ENCODE measurements around the gene SH3YL1.

SH3YL1 gene

GRCh38 chr2:211486-212184 lies 52.2 kb downstream of the SH3YL1 start:
- no peak for DNase-seq

DNA sequence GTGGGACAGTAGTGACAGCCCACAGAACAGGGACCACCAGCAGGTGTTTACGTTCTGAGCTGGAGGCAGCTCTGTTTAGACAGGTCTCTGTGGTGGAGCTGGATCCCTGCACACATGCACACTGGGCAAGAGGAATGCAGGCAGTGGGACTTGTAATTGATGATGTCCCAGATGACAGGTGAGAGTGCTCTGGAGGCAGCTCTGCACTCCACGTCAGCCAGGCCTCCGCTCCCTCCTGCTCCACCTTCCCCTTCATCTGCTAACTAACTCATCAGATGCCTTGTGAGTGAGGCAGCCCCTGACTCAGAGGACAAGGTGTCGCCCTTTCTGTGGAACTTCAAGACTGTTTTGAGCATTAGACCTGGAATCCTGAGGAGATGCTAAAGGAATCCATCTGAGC lies 53.2 kb downstream of the SH3YL1 start:
- no peak for DNase-seq

GRCh38 chr2:209470-209869 lies 54.4 kb downstream of the SH3YL1 start:
- no peak for DNase-seq

DNA sequence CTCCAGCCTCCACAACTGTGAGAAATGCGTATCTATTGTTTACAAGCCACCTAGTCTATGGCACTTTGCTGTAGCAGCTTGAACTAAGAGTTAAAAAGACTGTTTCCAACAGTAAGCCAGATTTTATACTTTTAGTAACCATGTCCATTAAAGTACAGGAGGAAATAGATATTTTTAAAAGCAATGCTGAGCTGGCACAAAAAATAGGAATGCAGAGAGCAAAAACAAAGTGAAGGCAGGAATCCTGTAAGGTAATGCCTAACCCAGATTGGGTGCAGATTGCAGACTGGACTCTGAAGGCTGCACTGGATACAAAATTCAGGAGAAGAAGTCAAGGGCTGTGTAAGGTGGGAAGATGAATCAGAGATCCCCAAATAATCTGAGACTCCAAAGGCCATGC lies 55.5 kb downstream of the SH3YL1 start:
- DNase-seq, result no peak

DNA sequence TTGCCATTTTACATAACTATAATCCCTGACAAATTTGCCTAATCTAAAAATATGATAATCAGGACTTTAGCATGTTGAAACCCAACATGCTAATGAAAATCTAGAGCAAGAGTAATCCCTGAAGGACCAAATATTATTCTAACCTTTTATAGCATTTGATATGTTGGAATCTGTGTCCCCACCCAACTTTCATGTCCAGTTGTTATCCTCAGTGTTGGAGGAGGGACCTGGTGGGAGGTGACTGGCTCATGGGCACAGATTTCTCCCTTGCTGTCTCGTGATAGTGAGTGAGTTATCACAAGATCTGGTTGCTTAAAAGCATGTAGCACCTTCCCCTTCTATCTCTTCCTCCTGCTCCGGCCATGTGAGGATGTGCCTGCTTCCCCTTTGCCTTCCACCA lies 59.8 kb downstream of the SH3YL1 start:
- no peak for DNase-seq

DNA sequence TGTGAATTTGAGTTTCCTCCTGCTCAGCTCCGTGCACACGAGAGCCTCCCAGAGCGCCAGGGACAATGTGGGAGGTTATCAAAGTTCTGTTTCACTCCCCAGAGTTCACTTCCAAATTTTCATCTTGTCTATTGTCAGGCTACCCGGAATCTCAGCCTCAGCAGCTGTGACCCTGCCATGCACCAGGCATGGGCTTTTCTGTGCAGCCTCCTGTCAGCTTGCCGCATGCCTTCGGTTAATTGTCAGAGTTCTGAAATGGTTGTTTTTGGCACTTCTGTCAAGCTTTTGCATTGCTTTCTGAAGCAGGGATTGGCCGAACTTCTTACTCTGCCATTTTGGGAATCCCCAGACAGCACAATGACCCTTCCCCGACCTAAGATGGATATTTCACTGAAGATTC lies 60.4 kb downstream of the SH3YL1 start:
- DNase-seq, result no peak

- DNase-seq, result no peak
Measured at GRCh38 chr2:202945-203344, 60.9 kb downstream of the SH3YL1 start.

- no peak for DNase-seq
Measured at GRCh38 chr2:201648-202433, 62.0 kb downstream of the SH3YL1 start.

GRCh38 chr2:199041-199966 lies 64.5 kb downstream of the SH3YL1 start:
- no peak for DNase-seq

DNA sequence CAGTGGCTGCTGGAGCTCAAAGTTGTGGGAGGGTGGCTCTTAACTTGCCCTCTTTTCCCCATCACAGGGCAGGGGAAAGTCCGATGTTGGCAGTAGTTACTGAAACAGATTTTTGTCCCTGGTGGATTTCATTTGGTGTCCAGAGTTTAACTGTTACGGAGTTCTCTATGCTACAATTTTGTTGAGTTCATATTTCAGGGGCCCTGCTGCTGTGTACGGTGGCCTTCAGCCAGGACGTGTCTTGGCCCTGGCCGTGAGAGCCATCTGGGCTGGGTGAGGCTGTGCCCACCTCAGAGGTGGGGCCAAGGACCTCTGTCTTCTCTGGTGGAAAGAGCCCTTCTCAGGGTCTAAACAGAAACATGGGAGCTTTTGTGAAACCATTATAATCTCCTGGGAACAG lies 67.4 kb downstream of the SH3YL1 start:
- DNase-seq, result no peak

DNA sequence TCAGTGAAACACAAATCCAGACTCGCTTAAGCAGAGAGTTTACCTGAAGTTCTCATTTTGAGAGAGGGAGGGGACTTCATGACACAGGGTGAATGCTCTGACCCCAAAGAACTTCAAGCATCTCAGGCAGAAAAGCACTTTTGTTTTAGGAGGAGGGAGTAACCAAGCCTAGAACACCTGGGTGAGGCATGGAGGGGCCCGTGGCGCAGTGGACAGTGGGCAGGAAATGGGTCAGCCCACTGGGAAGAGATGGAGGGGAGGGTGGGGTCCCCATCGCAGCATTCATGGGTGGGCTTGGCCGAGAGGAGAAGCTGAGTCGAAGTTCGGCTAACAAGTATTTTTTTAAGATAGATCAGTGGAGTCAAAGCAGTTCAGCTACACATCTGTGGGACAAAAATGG lies 67.9 kb downstream of the SH3YL1 start:
- DNase-seq, result no peak

DNA sequence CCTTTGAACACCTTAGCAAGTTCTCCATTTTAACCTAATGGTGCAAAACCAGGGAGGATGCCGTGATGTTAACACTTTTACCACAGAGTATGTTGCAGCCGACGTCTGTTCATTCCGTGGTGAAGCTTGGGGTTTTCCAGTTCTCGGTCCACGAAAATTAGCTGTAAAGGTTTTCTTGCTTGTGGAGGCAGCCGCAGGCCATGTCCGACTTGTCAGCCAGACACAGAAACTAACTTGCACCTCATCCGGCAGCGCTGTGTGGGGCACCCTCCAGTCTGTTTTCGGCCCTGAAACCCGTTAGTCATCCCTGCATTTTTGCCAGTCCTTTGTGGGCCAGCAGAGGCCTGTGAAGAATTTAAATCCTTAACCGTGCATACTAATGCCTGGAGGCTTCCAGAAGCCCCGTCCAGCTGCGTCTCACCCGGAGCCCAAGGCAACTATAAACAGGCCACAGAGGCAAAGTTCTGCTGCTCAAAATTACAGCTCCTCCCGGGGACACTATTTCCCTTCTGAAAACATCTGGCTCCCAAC lies 70.6 kb downstream of the SH3YL1 start:
- DNase-seq, result peak; percentile 60

DNA sequence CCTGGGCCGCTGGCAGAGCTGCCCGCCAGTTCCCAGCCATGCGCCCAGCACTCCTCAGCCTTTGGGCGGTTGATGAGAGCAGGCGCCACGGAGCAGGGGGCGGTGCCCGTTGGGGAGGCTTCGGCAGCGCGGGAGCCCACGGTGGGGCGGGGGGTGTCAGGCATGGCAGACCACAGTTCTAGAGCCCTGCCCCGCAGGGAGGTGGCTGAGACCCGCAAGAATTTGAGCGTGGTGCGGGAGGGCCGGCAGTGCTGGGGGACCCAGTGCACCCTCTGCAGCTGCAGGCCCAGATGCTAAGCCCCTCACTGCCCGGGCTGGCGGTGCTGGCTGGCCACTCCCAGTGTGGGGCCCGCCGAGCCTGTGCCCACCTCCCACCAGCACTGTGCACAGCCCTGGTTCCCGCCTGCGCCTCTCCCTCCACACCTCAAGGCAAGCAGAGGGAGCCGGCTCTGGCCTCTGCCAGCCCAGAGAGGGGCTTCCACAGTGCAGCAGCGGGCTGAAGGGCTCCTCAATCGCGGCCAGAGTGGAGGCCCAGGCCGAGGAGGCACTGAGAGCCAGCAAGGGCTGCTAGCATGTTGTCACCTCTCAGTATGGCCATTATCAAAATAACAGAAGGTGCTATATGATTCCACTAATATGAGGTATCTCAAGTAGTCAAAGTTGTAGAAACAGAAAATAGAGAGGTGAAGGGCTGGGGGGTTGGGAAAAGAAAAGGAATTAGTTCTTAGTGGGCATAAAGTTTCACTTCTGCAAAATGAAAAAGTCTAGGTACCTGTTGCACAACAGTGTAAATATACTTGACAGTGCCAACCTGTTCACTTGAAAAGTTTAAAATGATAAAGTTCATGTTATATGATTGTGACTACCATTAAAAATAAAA lies 72.3 kb downstream of the SH3YL1 start:
- no peak for DNase-seq

GRCh38 chr2:187825-188224 lies 76.0 kb downstream of the SH3YL1 start:
- DNase-seq, result no peak

- no peak for DNase-seq
Measured at GRCh38 chr2:185221-185620, 78.6 kb downstream of the SH3YL1 start.

DNA sequence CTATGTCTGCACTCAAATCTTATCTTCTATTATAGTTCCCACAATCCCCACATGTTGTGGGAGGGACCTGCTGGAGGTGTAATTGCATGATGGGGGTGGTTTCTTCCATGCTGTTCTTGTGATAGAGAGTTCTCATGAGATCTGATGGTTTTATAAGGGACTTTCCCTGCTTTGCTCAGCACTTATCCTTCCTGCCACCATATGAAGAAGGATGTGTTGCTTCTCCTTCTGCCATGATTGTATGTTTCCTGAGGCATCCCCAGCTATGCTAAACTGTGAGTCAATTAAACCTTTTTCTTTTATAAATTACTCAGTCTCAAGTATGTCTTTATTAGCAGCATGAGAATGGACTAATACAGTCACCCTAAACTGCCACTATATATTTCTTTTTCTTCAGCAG lies 79.1 kb downstream of the SH3YL1 start:
- no peak for DNase-seq

GRCh38 chr2:182509-183122 lies 81.2 kb downstream of the SH3YL1 start:
- DNase-seq, result no peak

DNA sequence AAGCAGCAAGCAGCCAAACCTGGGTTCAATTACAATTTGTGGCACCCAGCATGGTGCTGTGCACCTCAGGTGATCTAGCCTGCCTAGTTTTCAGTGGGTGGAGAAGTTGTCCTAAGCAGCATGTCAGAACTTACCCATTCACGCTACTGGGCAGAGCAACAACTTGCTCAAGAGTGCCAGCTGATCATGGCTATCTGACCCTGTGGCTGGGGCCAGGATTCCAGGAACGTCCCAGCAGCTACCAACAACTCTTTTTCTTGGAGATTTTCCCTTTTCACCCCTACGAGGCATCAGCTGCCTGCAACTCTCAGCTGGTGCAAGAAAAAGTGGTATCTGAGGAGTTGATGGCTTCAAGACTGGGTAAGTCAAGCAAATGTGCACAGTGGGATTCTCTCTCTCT lies 83.5 kb downstream of the SH3YL1 start:
- no peak for DNase-seq

- DNase-seq, result no peak
Measured at GRCh38 chr2:179886-180285, 83.9 kb downstream of the SH3YL1 start.

GRCh38 chr2:177733-178132 lies 86.1 kb downstream of the SH3YL1 start:
- DNase-seq, result no peak

- DNase-seq, result no peak
Measured at GRCh38 chr2:176917-177316, 86.9 kb downstream of the SH3YL1 start.
